ENCODE measurements around the gene ELF1. TPM values are rescaled to one million over a fixed set of nuclear protein-coding genes. Genes with fewer than 3 reads are reported as not detected.
A peak's percentile ranks its signal among the peaks of the same experiment; 100 is the strongest.
"Not testable (repeated sequence)": the region's sequence is repeated elsewhere in the genome, so short reads cannot be mapped to it uniquely, and the experiment has no call there.

ELF1 gene
- total and polyA plus RNA-seq, 2 experiments from 2014 or later, result 22.2 to 36.8 TPM

GRCh38 chr13:40982772-40983171 is 36.3 kb downstream of the ELF1 start:
- peak overlapping the region; percentile 61 for H3K27ac ChIP-seq
- H3K27me3 ChIP-seq, result no peaks in the 10 kb centered on the region
- H3K36me3 ChIP-seq, result peaks cover 3% of the 10 kb centered on the region
- no peaks in the 10 kb centered on the region for H3K9me3 ChIP-seq (ENCODE audit: low read depth)
- peak overlapping the region; percentile 19 for H3K4me3 ChIP-seq
- TF ChIP-seq CTCF (IDR thresholded peaks at IDR 0.05; ENCODE audit: low read depth, low read length), result no peak
- H3K4me1 ChIP-seq (ENCODE audit: low read depth), result peaks cover 12% of the 10 kb centered on the region
- DNase-seq (ENCODE audit: low read depth in 1 of 2, low spot score in 1 of 2), result peak; percentile 61 to 94

GRCh38 chr13:40981949-40982348 is 37.2 kb downstream of the ELF1 start:
- Histone ChIP-seq H3K36me3 (peaks cover 3% of the 10 kb centered on the region), H3K9me3 (ENCODE audit: low read depth) (no peaks in the 10 kb centered on the region), H3K4me3 (no peak overlapping the region), H3K27ac (no peak overlapping the region), H3K4me1 (ENCODE audit: low read depth) (peaks cover 12% of the 10 kb centered on the region), H3K27me3 (no peaks in the 10 kb centered on the region)
- no peak for TF ChIP-seq CTCF (IDR thresholded peaks at IDR 0.05; ENCODE audit: low read depth, low read length)
- peak in 1 of 2 donors; percentile 23 for DNase-seq (ENCODE audit: low read depth in 1 of 2, low spot score in 1 of 2)

- Histone ChIP-seq H3K4me3 (no peak overlapping the region), H3K4me1 (ENCODE audit: low read depth) (peaks cover 12% of the 10 kb centered on the region), H3K27me3 (no peaks in the 10 kb centered on the region), H3K36me3 (peaks cover 3% of the 10 kb centered on the region), H3K9me3 (ENCODE audit: low read depth) (no peaks in the 10 kb centered on the region), H3K27ac (no peak overlapping the region)
- no peak for TF ChIP-seq CTCF (IDR thresholded peaks at IDR 0.05; ENCODE audit: low read depth, low read length)
- DNase-seq (ENCODE audit: low read depth in 1 of 2, low spot score in 1 of 2), result peak in 1 of 2 donors; percentile 82
These were observed 37.8 kb downstream of the ELF1 start for GRCh38 chr13:40981361-40981760.

- no peak for TF ChIP-seq CTCF (IDR thresholded peaks at IDR 0.05; ENCODE audit: low read depth, low read length)
- Histone ChIP-seq H3K27ac (no peak overlapping the region), H3K4me1 (ENCODE audit: low read depth) (peaks cover 12% of the 10 kb centered on the region), H3K4me3 (no peak overlapping the region), H3K36me3 (peaks cover 3% of the 10 kb centered on the region), H3K27me3 (no peaks in the 10 kb centered on the region), H3K9me3 (ENCODE audit: low read depth) (no peaks in the 10 kb centered on the region)
- no peak for DNase-seq (ENCODE audit: low read depth in 1 of 2, low spot score in 1 of 2)
These were observed 38.7 kb downstream of the ELF1 start for GRCh38 chr13:40980461-40980860.

GRCh38 chr13:40979232-40979631 is 39.9 kb downstream of the ELF1 start:
- peaks cover 3% of the 10 kb centered on the region for H3K36me3 ChIP-seq
- no peak for DNase-seq (ENCODE audit: low read depth in 1 of 2, low spot score in 1 of 2)
- peaks cover 19% of the 10 kb centered on the region for H3K4me1 ChIP-seq (ENCODE audit: low read depth)

GRCh38 chr13:40978109-40978508 is 41.0 kb downstream of the ELF1 start:
- not testable (repeated sequence) for H3K27me3 ChIP-seq; H3K36me3 ChIP-seq; H3K4me3 ChIP-seq; H3K9me3 ChIP-seq (ENCODE audit: low read depth); H3K27ac ChIP-seq; DNase-seq (ENCODE audit: low read depth in 1 of 2, low spot score in 1 of 2)
- peaks cover 24% of the 10 kb centered on the region for H3K4me1 ChIP-seq (ENCODE audit: low read depth)

More at GRCh38 chr13:40979232-40979631, 39.9 kb downstream of the ELF1 start:
- Histone ChIP-seq H3K9me3 (ENCODE audit: low read depth) (no peaks in the 10 kb centered on the region), H3K27ac (no peak overlapping the region), H3K4me3 (no peak overlapping the region), H3K27me3 (no peaks in the 10 kb centered on the region)
- no peak for TF ChIP-seq CTCF (IDR thresholded peaks at IDR 0.05; ENCODE audit: low read depth, low read length)

All from cardiac muscle cell (in vitro differentiated cells and primary cell).